HEK293T (cell line): ENCODE data around the gene VTI1A.

Experiments
- ARNT ChIP-seq: fragments of 450-650 bp; IDR thresholded peaks from 2 replicates; pipeline ENCODE4 v1.6.1; 2017; ENCODE audit warnings: mild to moderate bottlenecking
- BHLHE40 ChIP-seq: fragments of 450-650 bp; IDR thresholded peaks from 2 replicates; pipeline ENCODE4 v1.6.1; 2016; ENCODE audit warnings: mild to moderate bottlenecking, moderate library complexity, borderline replicate concordance
- CTBP1 ChIP-seq: fragments of 450-650 bp; IDR thresholded peaks from 2 replicates; pipeline ENCODE4 v1.6.1; 2016; ENCODE audit warnings: borderline replicate concordance
- FOXA1 ChIP-seq: fragments of 450-650 bp; IDR thresholded peaks from 2 replicates; pipeline ENCODE4 v1.6.1; 2016; ENCODE audit warnings: mild to moderate bottlenecking
- FOXK2 ChIP-seq: fragments of 450-650 bp; IDR thresholded peaks from 2 replicates; pipeline ENCODE4 v1.6.1; 2016; ENCODE audit warnings: mild to moderate bottlenecking
- FOXM1 ChIP-seq: fragments of 450-650 bp; IDR thresholded peaks from 2 replicates; pipeline ENCODE4 v1.6.1; 2017; ENCODE audit warnings: mild to moderate bottlenecking, borderline replicate concordance
- HDGF ChIP-seq: fragments of 450-650 bp; IDR thresholded peaks from 2 replicates; pipeline ENCODE4 v1.6.1; 2017; ENCODE audit warnings: antibody characterized with exemption, borderline replicate concordance
- L3MBTL2 ChIP-seq: fragments of 450-650 bp; conservative IDR thresholded peaks from 2 replicates; pipeline ENCODE4 v1.6.1; 2016; ENCODE audit warnings: mild to moderate bottlenecking
- LEF1 ChIP-seq: fragments of 450-650 bp; IDR thresholded peaks from 2 replicates; pipeline ENCODE4 v1.6.1; 2017; ENCODE audit warnings: mild to moderate bottlenecking, borderline replicate concordance
- NFRKB ChIP-seq: fragments of 450-650 bp; IDR thresholded peaks from 2 replicates; pipeline ENCODE4 v1.6.1; 2016; ENCODE audit warnings: mild to moderate bottlenecking, moderate library complexity
- SP1 ChIP-seq: fragments of 450-650 bp; IDR thresholded peaks from 2 replicates; pipeline ENCODE4 v1.6.1; 2017
- SUZ12 ChIP-seq: fragments of 450-650 bp; IDR thresholded peaks from 2 replicates; pipeline ENCODE4 v1.6.1; 2016; ENCODE audit warnings: mild to moderate bottlenecking
- TARDBP ChIP-seq: fragments of 450-650 bp; IDR thresholded peaks from 2 replicates; pipeline ENCODE4 v1.6.1; 2016
- ZNF384 ChIP-seq: fragments of 450-650 bp; IDR thresholded peaks from 2 replicates; pipeline ENCODE4 v1.6.1; 2016

GRCh38 chr10:112767156-112767555, 320.1 kb downstream of the VTI1A start:
- TF ChIP-seq ZNF384 (no peak), FOXA1 (no peak), SP1 (no peak), FOXM1 (no peak), FOXK2 (no peak), TARDBP (no peak), SUZ12 (no peak), L3MBTL2 (no peak), LEF1 (no peak), NFRKB (no peak), BHLHE40 (no peak), HDGF (no peak), CTBP1 (no peak), ARNT (no peak)
